HEK293 (cell line): Measurements from ENCODE around the gene TCF12.
A peak's percentile ranks its signal among the peaks of the same experiment; 100 is the strongest.

Source experiments
- CTCF ChIA-PET: fragments of 350-600 bp; formaldehyde crosslinking; extraction: SDS; loops from one replicate; lab custom pipeline; 2021; ENCODE audit warnings: antibody characterized with exemption; lab: Yijun Ruan, JAX
- POLR2A ChIA-PET: fragments of 300-600 bp; formaldehyde crosslinking; extraction: SDS; loops from one replicate; lab custom pipeline; 2020; ENCODE audit warnings: antibody characterized with exemption, inconsistent platforms; lab: Yijun Ruan, JAX
- H3K27ac ChIP-seq: fragments of 200-500 bp; sonication (Bioruptor generic); 2 replicates; pipeline ENCODE4 v1.5.1; 2014; ENCODE audit warnings: low read depth, low read length, control low read depth, inconsistent platforms; ENCODE audit errors: extremely low read depth
- H3K36me3 ChIP-seq, 2 experiments: fragments of 200-500 bp in 1 of 2; sonication (Bioruptor generic) in 1 of 2; 1 replicate in 1 of 2; 2 replicates in 1 of 2; pipeline ENCODE4 v1.5.1; 2014 to 2017; ENCODE audit warnings: inconsistent platforms in 2 of 2, low read length in 2 of 2; ENCODE audit not compliant: control insufficient read depth in 2 of 2, insufficient read depth in 1 of 2
- H3K4me1 ChIP-seq: fragments of 200-500 bp; sonication (Bioruptor generic); 2 replicates; pipeline ENCODE4 v1.5.1; 2014; ENCODE audit warnings: mild to moderate bottlenecking, low read length, inconsistent platforms; ENCODE audit not compliant: control insufficient read depth, insufficient read depth
- H3K4me3 ChIP-seq: 2 replicates; pipeline ENCODE4 v1.5.1; 2011; ENCODE audit warnings: low read depth, mild to moderate bottlenecking, control low read depth, low read length, moderate library complexity
- H3K9me3 ChIP-seq: fragments of 200-500 bp; sonication (Bioruptor generic); 2 replicates; pipeline ENCODE4 v1.5.1; 2014; ENCODE audit warnings: low read depth, low read length, inconsistent platforms; ENCODE audit not compliant: control insufficient read depth, insufficient read depth
- OSR2 ChIP-seq: fragments of 450-650 bp; formaldehyde crosslinking; IDR thresholded peaks from 2 replicates; pipeline ENCODE4 v1.5.1; 2016; ENCODE audit warnings: missing biosample characterization, missing genetic modification characterization
- TCF7L2 ChIP-seq: IDR thresholded peaks from 2 replicates; pipeline ENCODE4 v1.6.1; 2011; ENCODE audit warnings: low read depth, mild to moderate bottlenecking, inconsistent platforms, low read length, moderate library complexity, borderline replicate concordance
- ZFP37 ChIP-seq: fragments of 450-650 bp; formaldehyde crosslinking; IDR thresholded peaks from 2 replicates; pipeline ENCODE4 v1.5.1; 2016; ENCODE audit warnings: missing biosample characterization, missing genetic modification characterization
- ZNF16 ChIP-seq: fragments of 450-650 bp; formaldehyde crosslinking; IDR thresholded peaks from 2 replicates; pipeline ENCODE4 v1.5.1; 2016; ENCODE audit warnings: low read depth, missing biosample characterization, missing genetic modification characterization
- ZNF274 ChIP-seq, 2 experiments: fragments of 200-500 bp in 1 of 2; fragments of 450-650 bp in 1 of 2; sonication (Bioruptor generic) in 1 of 2; formaldehyde crosslinking in 1 of 2; IDR thresholded peaks; 2 replicates each; pipeline versions ENCODE4 v1.5.1 to v1.6.1; 2014 to 2016; ENCODE audit warnings: borderline replicate concordance in 1 of 2, inconsistent platforms in 1 of 2, low read length in 1 of 2, missing biosample characterization in 1 of 2, missing genetic modification characterization in 1 of 2
- ZNF335 ChIP-seq: fragments of 450-650 bp; formaldehyde crosslinking; conservative IDR thresholded peaks from 2 replicates; pipeline ENCODE4 v1.5.1; 2016; ENCODE audit warnings: missing biosample characterization, missing genetic modification characterization
- ZNF354C ChIP-seq: fragments of 450-650 bp; formaldehyde crosslinking; IDR thresholded peaks from 2 replicates; pipeline ENCODE4 v1.5.1; 2016; ENCODE audit warnings: missing biosample characterization, missing genetic modification characterization, low read depth, borderline replicate concordance
- ZNF416 ChIP-seq: fragments of 450-650 bp; formaldehyde crosslinking; IDR thresholded peaks from 2 replicates; pipeline ENCODE4 v1.5.1; 2016; ENCODE audit warnings: missing biosample characterization, missing genetic modification characterization
- ZNF544 ChIP-seq: fragments of 450-650 bp; formaldehyde crosslinking; IDR thresholded peaks from 2 replicates; pipeline ENCODE4 v1.5.0; 2017; ENCODE audit warnings: missing biosample characterization, missing genetic modification characterization
- ZNF658 ChIP-seq: fragments of 450-650 bp; formaldehyde crosslinking; IDR thresholded peaks from 2 replicates; pipeline ENCODE4; 2016; ENCODE audit warnings: missing biosample characterization, missing genetic modification characterization
- ZNF670 ChIP-seq: fragments of 450-650 bp; formaldehyde crosslinking; IDR thresholded peaks from 2 replicates; pipeline ENCODE4 v1.5.1; 2016; ENCODE audit warnings: missing biosample characterization, missing genetic modification characterization, low read depth
- TF ChIP-seq, protein P1 (sequence below): fragments of 450-650 bp; formaldehyde crosslinking; IDR thresholded peaks from 2 replicates; pipeline ENCODE4 v1.5.1; 2016; ENCODE audit warnings: missing biosample characterization, missing genetic modification characterization
- TF ChIP-seq, protein P2 (sequence below): fragments of 450-650 bp; formaldehyde crosslinking; conservative IDR thresholded peaks from 2 replicates; pipeline ENCODE4 v1.5.1; 2016; ENCODE audit warnings: low read depth, missing biosample characterization, missing genetic modification characterization
- TF ChIP-seq, protein P3 (sequence below): fragments of 450-650 bp; formaldehyde crosslinking; IDR thresholded peaks from 2 replicates; pipeline ENCODE4 v1.5.1; 2016; ENCODE audit warnings: missing biosample characterization, missing genetic modification characterization
- TF ChIP-seq, protein P4 (sequence below): fragments of 450-650 bp; formaldehyde crosslinking; IDR thresholded peaks from 2 replicates; pipeline ENCODE4 v1.5.1; 2017; ENCODE audit warnings: missing biosample characterization, missing genetic modification characterization
- TF ChIP-seq, protein P5 (sequence below): fragments of 450-650 bp; formaldehyde crosslinking; IDR thresholded peaks from 2 replicates; pipeline ENCODE4 v1.5.1; 2016; ENCODE audit warnings: missing biosample characterization, missing genetic modification characterization, low read depth

The TCF12 gene

DNA sequence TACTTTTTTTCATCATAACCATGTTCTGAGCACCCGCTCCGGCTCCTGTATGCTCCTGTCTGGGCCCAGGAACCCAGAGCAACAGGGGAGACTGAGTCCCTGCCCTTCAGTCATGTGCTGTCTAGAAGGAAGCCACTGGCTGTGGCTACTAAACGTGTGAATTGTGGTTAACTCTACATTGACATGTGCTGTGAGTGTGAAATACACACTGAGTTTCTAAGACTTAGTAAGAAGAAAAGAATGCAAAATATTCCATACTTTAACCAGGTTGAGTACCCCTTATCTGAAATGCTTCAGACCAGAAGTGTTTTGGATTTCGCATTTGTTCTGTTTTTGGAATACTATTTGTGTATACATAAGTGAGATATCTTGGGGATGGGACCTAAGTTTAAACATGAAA is 415.0 kb downstream of the TCF12 start (continued):
- TF ChIP-seq OSR2 (tag by site-specific recombination) = no peak
- TF ChIP-seq ZNF416 (tag by site-specific recombination) = no peak
- TF ChIP-seq ZNF335 (tag by site-specific recombination) = no peak
- no peak for TF ChIP-seq ZFP37
- TF ChIP-seq ZNF544 = no peak
- TF ChIP-seq, protein P1, sequence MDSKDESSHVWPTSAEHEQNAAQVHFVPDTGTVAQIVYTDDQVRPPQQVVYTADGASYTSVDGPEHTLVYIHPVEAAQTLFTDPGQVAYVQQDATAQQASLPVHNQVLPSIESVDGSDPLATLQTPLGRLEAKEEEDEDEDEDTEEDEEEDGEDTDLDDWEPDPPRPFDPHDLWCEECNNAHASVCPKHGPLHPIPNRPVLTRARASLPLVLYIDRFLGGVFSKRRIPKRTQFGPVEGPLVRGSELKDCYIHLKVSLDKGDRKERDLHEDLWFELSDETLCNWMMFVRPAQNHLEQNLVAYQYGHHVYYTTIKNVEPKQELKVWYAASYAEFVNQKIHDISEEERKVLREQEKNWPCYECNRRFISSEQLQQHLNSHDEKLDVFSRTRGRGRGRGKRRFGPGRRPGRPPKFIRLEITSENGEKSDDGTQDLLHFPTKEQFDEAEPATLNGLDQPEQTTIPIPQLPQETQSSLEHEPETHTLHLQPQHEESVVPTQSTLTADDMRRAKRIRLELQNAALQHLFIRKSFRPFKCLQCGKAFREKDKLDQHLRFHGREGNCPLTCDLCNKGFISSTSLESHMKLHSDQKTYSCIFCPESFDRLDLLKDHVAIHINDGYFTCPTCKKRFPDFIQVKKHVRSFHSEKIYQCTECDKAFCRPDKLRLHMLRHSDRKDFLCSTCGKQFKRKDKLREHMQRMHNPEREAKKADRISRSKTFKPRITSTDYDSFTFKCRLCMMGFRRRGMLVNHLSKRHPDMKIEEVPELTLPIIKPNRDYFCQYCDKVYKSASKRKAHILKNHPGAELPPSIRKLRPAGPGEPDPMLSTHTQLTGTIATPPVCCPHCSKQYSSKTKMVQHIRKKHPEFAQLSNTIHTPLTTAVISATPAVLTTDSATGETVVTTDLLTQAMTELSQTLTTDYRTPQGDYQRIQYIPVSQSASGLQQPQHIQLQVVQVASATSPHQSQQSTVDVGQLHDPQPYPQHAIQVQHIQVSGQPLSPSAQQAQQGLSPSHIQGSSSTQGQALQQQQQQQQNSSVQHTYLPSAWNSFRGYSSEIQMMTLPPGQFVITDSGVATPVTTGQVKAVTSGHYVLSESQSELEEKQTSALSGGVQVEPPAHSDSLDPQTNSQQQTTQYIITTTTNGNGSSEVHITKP (tag by site-specific recombination) = no peak
- no peak for TF ChIP-seq ZNF670
- TF ChIP-seq, protein P2, sequence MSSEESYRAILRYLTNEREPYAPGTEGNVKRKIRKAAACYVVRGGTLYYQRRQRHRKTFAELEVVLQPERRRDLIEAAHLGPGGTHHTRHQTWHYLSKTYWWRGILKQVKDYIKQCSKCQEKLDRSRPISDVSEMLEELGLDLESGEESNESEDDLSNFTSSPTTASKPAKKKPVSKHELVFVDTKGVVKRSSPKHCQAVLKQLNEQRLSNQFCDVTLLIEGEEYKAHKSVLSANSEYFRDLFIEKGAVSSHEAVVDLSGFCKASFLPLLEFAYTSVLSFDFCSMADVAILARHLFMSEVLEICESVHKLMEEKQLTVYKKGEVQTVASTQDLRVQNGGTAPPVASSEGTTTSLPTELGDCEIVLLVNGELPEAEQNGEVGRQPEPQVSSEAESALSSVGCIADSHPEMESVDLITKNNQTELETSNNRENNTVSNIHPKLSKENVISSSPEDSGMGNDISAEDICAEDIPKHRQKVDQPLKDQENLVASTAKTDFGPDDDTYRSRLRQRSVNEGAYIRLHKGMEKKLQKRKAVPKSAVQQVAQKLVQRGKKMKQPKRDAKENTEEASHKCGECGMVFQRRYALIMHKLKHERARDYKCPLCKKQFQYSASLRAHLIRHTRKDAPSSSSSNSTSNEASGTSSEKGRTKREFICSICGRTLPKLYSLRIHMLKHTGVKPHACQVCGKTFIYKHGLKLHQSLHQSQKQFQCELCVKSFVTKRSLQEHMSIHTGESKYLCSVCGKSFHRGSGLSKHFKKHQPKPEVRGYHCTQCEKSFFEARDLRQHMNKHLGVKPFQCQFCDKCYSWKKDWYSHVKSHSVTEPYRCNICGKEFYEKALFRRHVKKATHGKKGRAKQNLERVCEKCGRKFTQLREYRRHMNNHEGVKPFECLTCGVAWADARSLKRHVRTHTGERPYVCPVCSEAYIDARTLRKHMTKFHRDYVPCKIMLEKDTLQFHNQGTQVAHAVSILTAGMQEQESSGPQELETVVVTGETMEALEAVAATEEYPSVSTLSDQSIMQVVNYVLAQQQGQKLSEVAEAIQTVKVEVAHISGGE (tag by site-specific recombination) = no peak

DNA sequence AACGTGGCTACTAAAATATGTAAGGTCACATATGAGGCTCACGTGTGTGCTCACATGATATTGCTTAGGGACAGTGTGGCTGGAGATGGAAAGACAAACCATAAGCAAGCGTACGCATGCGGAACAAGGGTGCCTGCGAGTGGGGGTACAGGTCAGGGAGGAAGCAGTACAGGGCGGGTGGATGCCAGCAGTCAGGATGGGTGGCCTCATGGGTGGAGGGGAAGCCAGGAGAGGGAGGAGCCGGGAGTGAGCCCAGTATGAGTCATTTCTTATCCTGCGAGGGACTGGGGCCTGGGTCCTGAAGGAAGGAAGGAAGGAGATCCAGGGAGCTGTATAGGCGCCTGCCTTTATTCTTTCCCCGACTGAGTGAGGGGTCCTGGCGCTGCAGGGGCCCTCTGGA is 415.8 kb downstream of the TCF12 start:
- no peaks in the 10 kb centered on the region for H3K36me3 ChIP-seq
- no peak overlapping the region for H3K27ac ChIP-seq
- no peaks in the 10 kb centered on the region for H3K4me1 ChIP-seq
- H3K9me3 ChIP-seq = no peaks in the 10 kb centered on the region
- ChIA-PET POLR2A (no interaction called here), CTCF (interaction anchor here (0.6 to 1.3 kb wide), 2 partner anchors 193 to 222 kb away, joined by 3 to 4 read pairs; no protein-coding TSS in a partner anchor)
- TF ChIP-seq, protein P3, sequence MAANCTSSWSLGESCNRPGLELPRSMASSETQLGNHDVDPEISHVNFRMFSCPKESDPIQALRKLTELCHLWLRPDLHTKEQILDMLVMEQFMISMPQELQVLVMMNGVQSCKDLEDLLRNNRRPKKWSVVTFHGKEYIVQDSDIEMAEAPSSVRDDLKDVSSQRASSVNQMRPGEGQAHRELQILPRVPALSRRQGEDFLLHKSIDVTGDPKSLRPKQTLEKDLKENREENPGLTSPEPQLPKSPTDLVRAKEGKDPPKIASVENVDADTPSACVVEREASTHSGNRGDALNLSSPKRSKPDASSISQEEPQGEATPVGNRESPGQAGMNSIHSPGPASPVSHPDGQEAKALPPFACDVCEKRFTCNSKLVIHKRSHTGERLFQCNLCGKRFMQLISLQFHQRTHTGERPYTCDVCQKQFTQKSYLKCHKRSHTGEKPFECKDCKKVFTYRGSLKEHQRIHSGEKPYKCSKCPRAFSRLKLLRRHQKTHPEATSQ = no peak
- TF ChIP-seq, protein P4, sequence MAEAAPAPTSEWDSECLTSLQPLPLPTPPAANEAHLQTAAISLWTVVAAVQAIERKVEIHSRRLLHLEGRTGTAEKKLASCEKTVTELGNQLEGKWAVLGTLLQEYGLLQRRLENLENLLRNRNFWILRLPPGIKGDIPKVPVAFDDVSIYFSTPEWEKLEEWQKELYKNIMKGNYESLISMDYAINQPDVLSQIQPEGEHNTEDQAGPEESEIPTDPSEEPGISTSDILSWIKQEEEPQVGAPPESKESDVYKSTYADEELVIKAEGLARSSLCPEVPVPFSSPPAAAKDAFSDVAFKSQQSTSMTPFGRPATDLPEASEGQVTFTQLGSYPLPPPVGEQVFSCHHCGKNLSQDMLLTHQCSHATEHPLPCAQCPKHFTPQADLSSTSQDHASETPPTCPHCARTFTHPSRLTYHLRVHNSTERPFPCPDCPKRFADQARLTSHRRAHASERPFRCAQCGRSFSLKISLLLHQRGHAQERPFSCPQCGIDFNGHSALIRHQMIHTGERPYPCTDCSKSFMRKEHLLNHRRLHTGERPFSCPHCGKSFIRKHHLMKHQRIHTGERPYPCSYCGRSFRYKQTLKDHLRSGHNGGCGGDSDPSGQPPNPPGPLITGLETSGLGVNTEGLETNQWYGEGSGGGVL (tag by site-specific recombination) = peak; percentile 32; the same call in 1 of the 2 replicates
- H3K4me3 ChIP-seq = no peak overlapping the region

DNA sequence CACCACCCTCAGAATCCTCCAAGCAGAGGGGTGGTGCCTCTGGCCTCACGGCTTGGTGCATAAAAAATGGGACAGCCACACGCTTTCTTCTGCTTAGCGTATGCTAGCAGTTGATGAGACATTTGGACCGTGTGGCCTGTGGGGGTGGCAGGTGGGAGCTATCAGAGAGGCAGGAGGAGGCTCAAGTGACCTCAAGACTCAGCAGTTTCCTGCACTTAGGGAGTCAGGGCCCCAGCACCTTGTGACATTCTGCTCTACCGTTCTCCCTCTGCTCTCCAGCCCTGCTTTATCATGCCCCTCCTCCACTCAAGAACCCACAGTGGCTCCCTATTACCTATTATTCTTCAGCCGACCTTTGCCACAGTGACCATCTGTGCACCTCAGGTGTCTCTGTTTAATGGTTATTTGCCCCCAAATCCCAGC is 416.9 kb downstream of the TCF12 start:
- H3K4me1 ChIP-seq = no peaks in the 10 kb centered on the region
- CTCF ChIA-PET = no interaction called here
- no peak overlapping the region for H3K27ac ChIP-seq
- H3K36me3 ChIP-seq = no peaks in the 10 kb centered on the region
- POLR2A ChIA-PET = no interaction called here
- H3K4me3 ChIP-seq = no peak overlapping the region
- TF ChIP-seq ZNF354C = no peak
- peak; percentile 56 for TF ChIP-seq ZNF16 (tag by site-specific recombination)
- TF ChIP-seq TCF7L2 = no peak
- no peak for TF ChIP-seq ZNF658 (tag by site-specific recombination)
- no peak for TF ChIP-seq ZNF274 (IDR thresholded peaks at IDR 0.05; ENCODE audit: low read length)
- no peak for TF ChIP-seq ZNF274 (tag by site-specific recombination; IDR thresholded peaks at IDR 0.05; ENCODE audit: borderline replicate concordance)
- TF ChIP-seq, protein P5, sequence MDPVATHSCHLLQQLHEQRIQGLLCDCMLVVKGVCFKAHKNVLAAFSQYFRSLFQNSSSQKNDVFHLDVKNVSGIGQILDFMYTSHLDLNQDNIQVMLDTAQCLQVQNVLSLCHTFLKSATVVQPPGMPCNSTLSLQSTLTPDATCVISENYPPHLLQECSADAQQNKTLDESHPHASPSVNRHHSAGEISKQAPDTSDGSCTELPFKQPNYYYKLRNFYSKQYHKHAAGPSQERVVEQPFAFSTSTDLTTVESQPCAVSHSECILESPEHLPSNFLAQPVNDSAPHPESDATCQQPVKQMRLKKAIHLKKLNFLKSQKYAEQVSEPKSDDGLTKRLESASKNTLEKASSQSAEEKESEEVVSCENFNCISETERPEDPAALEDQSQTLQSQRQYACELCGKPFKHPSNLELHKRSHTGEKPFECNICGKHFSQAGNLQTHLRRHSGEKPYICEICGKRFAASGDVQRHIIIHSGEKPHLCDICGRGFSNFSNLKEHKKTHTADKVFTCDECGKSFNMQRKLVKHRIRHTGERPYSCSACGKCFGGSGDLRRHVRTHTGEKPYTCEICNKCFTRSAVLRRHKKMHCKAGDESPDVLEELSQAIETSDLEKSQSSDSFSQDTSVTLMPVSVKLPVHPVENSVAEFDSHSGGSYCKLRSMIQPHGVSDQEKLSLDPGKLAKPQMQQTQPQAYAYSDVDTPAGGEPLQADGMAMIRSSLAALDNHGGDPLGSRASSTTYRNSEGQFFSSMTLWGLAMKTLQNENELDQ (tag by site-specific recombination) = no peak
- H3K9me3 ChIP-seq = no peaks in the 10 kb centered on the region
